ENCODE measurements around the gene KSR2. TPM values are rescaled to one million over a fixed set of nuclear protein-coding genes. Genes with fewer than 3 reads are reported as not detected.

The KSR2 gene
- total and polyA plus RNA-seq, 2 experiments from 2014 or later: under 0.01 to 0.02 TPM

DNA sequence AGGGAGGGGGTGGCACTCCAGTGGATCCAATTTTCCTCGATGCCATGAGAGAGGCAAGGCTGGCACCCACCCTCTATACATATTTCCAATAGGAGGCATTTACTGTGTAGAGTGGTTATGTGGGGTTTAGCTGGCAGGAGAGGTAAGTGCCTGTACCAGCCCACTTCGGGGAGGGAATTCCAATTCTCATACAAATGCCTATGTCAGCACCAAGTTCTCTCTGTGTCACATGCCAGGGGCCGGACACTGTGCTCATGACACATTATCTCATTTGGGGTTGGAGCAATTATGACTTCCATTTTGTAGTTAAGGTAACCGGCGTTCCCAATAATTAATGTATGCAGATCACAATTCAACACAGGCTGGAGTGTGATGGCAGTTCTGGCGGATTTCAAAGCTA lies 284.3 kb downstream of the KSR2 start:
- no peak overlapping the region for H3K4me3 ChIP-seq
- no peaks in the 10 kb centered on the region for H3K27me3 ChIP-seq
- H3K4me1 ChIP-seq (ENCODE audit: low read depth): no peaks in the 10 kb centered on the region
- H3K9me3 ChIP-seq (ENCODE audit: low read depth): no peaks in the 10 kb centered on the region
- H3K36me3 ChIP-seq: no peaks in the 10 kb centered on the region
- TF ChIP-seq, protein P1, sequence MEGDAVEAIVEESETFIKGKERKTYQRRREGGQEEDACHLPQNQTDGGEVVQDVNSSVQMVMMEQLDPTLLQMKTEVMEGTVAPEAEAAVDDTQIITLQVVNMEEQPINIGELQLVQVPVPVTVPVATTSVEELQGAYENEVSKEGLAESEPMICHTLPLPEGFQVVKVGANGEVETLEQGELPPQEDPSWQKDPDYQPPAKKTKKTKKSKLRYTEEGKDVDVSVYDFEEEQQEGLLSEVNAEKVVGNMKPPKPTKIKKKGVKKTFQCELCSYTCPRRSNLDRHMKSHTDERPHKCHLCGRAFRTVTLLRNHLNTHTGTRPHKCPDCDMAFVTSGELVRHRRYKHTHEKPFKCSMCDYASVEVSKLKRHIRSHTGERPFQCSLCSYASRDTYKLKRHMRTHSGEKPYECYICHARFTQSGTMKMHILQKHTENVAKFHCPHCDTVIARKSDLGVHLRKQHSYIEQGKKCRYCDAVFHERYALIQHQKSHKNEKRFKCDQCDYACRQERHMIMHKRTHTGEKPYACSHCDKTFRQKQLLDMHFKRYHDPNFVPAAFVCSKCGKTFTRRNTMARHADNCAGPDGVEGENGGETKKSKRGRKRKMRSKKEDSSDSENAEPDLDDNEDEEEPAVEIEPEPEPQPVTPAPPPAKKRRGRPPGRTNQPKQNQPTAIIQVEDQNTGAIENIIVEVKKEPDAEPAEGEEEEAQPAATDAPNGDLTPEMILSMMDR (IDR thresholded peaks at IDR 0.05; ENCODE audit: low read depth, low read length): no peak
- no peak overlapping the region for H3K27ac ChIP-seq
- no peak for DNase-seq (ENCODE audit: low read depth in 1 of 2, low spot score in 1 of 2)

DNA sequence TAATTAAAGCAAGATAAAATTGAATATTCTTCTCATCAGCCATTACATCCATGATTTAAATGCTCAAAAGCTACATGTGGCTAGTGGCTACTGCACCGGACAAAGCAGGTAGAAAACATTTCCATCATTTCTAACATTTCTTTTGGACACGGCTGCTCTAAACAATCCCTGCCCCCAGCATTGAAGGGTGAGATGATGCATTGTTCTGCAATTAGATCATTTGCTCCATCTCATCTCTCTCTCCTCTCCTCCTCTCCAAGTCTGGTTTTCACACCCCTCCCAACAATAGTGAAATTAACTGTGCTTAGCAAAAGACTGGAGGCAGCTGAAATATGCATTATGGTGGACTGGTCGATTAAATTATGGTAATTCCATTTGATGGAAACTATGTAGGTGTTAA lies 288.5 kb downstream of the KSR2 start:
- Histone ChIP-seq H3K4me3 (no peak overlapping the region), H3K9me3 (ENCODE audit: low read depth) (no peaks in the 10 kb centered on the region), H3K36me3 (no peaks in the 10 kb centered on the region), H3K27me3 (no peaks in the 10 kb centered on the region), H3K27ac (no peak overlapping the region), H3K4me1 (ENCODE audit: low read depth) (no peaks in the 10 kb centered on the region)
- TF ChIP-seq, protein P1 (IDR thresholded peaks at IDR 0.05; ENCODE audit: low read depth, low read length): no peak
- DNase-seq (ENCODE audit: low read depth in 1 of 2, low spot score in 1 of 2): no peak

DNA sequence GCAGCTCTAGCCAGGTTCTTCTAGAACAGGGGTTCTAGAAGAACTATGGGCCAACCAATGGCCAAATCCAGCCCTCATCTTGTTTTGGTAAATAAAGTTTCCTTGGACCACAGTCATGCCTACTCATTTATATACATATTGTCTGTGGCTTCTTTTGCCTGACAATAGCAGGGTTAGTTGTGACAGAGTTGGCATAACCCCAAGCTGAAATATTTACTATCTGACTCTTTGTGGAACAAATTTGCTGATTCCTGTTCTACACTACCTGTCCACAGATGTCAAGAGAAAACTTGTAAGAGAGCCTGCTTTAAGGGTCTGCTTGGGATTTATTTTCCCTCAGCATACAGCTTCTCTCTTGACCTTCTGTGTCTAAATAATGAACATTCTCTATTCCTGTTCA lies 289.0 kb downstream of the KSR2 start:
- no peak for DNase-seq (ENCODE audit: low read depth in 1 of 2, low spot score in 1 of 2)
- H3K27ac ChIP-seq: no peak overlapping the region

DNA sequence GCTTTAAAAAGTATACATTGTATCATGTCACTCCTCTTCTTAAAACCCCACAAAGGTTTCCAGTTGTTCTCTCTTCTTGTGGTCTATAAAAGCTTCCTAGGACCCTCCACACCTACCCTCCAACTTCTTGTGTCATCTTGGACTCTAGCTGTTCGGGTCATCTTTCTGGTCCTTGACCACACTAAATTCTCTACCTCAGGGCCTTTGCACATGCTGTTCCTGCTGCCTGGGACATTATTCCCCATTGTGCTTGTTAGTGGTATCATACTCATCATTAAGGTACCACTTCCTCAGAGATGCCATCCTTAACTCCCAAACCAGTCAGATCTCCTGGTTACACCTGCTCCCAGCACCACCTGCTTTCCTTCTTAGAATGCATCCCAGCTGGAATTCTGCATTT lies 294.0 kb downstream of the KSR2 start:
- no peak for DNase-seq (ENCODE audit: low read depth in 1 of 2, low spot score in 1 of 2)
- no peak overlapping the region for H3K4me3 ChIP-seq
- H3K36me3 ChIP-seq: no peaks in the 10 kb centered on the region
- TF ChIP-seq, protein P1 (IDR thresholded peaks at IDR 0.05; ENCODE audit: low read depth, low read length): no peak
- H3K27ac ChIP-seq: no peak overlapping the region
- H3K9me3 ChIP-seq (ENCODE audit: low read depth): no peaks in the 10 kb centered on the region
- H3K27me3 ChIP-seq: no peaks in the 10 kb centered on the region
- H3K4me1 ChIP-seq (ENCODE audit: low read depth): no peaks in the 10 kb centered on the region

More for the DNA sequence above, 289.0 kb downstream of the KSR2 start:
- Histone ChIP-seq H3K9me3 (ENCODE audit: low read depth) (no peaks in the 10 kb centered on the region), H3K4me3 (no peak overlapping the region), H3K4me1 (ENCODE audit: low read depth) (no peaks in the 10 kb centered on the region), H3K27me3 (no peaks in the 10 kb centered on the region), H3K36me3 (no peaks in the 10 kb centered on the region)
- TF ChIP-seq, protein P1 (IDR thresholded peaks at IDR 0.05; ENCODE audit: low read depth, low read length): no peak

DNA sequence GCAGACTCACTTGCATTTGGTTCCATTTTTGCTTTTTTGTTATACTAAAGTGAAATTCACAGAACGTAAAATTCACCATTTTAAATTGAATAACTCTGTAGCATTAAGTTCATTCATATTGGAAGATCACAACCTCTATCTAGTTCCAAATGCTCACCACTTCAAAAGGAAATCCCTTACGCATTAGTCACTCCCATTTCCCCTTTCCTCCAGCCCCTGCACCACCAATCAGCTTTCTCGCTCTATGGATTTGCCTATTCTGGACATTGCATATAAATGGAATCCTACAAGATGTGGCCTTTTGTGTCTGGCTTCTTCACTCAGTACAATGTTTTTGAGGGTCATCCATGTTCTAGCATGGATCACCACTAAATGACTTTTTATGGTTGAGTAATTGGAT lies 294.5 kb downstream of the KSR2 start:
- DNase-seq (ENCODE audit: low read depth in 1 of 2, low spot score in 1 of 2): no peak
- H3K4me1 ChIP-seq (ENCODE audit: low read depth): no peaks in the 10 kb centered on the region

More for the DNA sequence above, 294.5 kb downstream of the KSR2 start:
- Histone ChIP-seq H3K36me3 (no peaks in the 10 kb centered on the region), H3K27ac (no peak overlapping the region), H3K27me3 (no peaks in the 10 kb centered on the region), H3K4me3 (no peak overlapping the region), H3K9me3 (ENCODE audit: low read depth) (no peaks in the 10 kb centered on the region)
- TF ChIP-seq, protein P1 (IDR thresholded peaks at IDR 0.05; ENCODE audit: low read depth, low read length): no peak
